Hepatocyte (in vitro differentiated cells): ENCODE results near the gene DLK2. TPM values are rescaled to one million over a fixed set of nuclear protein-coding genes. Genes with fewer than 3 reads are reported as not detected.
A peak's percentile ranks its signal among the peaks of the same experiment; 100 is the strongest.

Experiments used
- DNase-seq: peaks from one replicate; pipeline ENCODE4 v3.0.0-alpha.2; 2016; ENCODE audit warnings: low spot score
- H2AFZ ChIP-seq: fragments of 200-600 bp; sonication (generic); 2 replicates; pipeline ENCODE4 v1.6.0; 2016; ENCODE audit warnings: antibody characterized with exemption, mild to moderate bottlenecking
- H3K27ac ChIP-seq: fragments of 200-600 bp; sonication (generic); 2 replicates; pipeline ENCODE4 v1.5.1; 2016; ENCODE audit warnings: mild to moderate bottlenecking
- H3K27me3 ChIP-seq: fragments of 200-600 bp; sonication (generic); 2 replicates; pipeline ENCODE4 v1.6.1; 2016
- H3K36me3 ChIP-seq: fragments of 200-600 bp; sonication (generic); replicated peaks from 2 replicates; pipeline ENCODE4 v1.5.1; 2016; ENCODE audit warnings: low read depth; ENCODE audit not compliant: insufficient read depth
- H3K4me1 ChIP-seq: fragments of 200-600 bp; sonication (generic); 2 replicates; pipeline ENCODE4 v1.5.1; 2016; ENCODE audit warnings: mild to moderate bottlenecking, moderate library complexity; ENCODE audit not compliant: insufficient read depth
- H3K4me2 ChIP-seq: fragments of 200-600 bp; sonication (generic); 2 replicates; pipeline ENCODE4 v1.6.0; 2016
- H3K4me3 ChIP-seq: fragments of 200-600 bp; sonication (generic); 2 replicates; pipeline ENCODE4 v1.5.1; 2016; ENCODE audit warnings: mild to moderate bottlenecking
- H3K79me2 ChIP-seq: fragments of 200-600 bp; sonication (generic); 2 replicates; pipeline ENCODE4 v1.6.0; 2017; ENCODE audit warnings: mild to moderate bottlenecking
- H3K9me2 ChIP-seq: fragments of 200-600 bp; sonication (generic); replicated peaks from 2 replicates; pipeline ENCODE4 v1.6.0; 2017; ENCODE audit warnings: mild to moderate bottlenecking; ENCODE audit not compliant: insufficient read depth
- H3K9me3 ChIP-seq: fragments of 200-600 bp; sonication (generic); 2 replicates; pipeline ENCODE4 v1.5.1; 2016; ENCODE audit warnings: low read depth, mild to moderate bottlenecking
- H4K20me1 ChIP-seq: fragments of 200-600 bp; sonication (generic); 2 replicates; pipeline ENCODE4 v1.6.0; 2016; ENCODE audit warnings: mild to moderate bottlenecking; ENCODE audit not compliant: insufficient read depth, poor library complexity, severe bottlenecking
- CTCF ChIP-seq: fragments of 200-600 bp; sonication (generic); IDR thresholded peaks from 2 replicates; pipeline ENCODE4 v1.5.1; 2016; ENCODE audit warnings: antibody characterized with exemption, mild to moderate bottlenecking; ENCODE audit not compliant: poor library complexity
- EZH2 ChIP-seq: fragments of 200-600 bp; sonication (generic); IDR thresholded peaks from 2 replicates; pipeline ENCODE4 v1.6.1; 2016; ENCODE audit warnings: antibody characterized with exemption, mild to moderate bottlenecking, borderline replicate concordance
- EZH2phosphoT487 ChIP-seq: fragments of 200-600 bp; sonication (generic); IDR thresholded peaks from one replicate; pipeline ENCODE4 v1.6.1; 2018; ENCODE audit warnings: antibody characterized with exemption, mild to moderate bottlenecking, low read depth, moderate library complexity; ENCODE audit not compliant: unreplicated experiment, severe bottlenecking
- WGBS: methylation state at CpG from one replicate; pipeline ENCODE4 v1.1.6; 2016; ENCODE audit warnings: low lambda C conversion rate; ENCODE audit errors: missing lambda C conversion rate; 5-methylcytosine and 5-hydroxymethylcytosine counted together
- polyA plus RNA-seq: library from polyadenylated mRNA; unstranded; fragments of >200 nt; fragmentation: Nextera tagmentation; extraction: Ambion mirVana; gene quantifications from 2 replicates; pipeline ENCODE4 v1.2.1, GENCODE V29; 2016
- total RNA-seq: library from RNA; depleted of rRNA; stranded (reverse); fragments of >200 nt; gene quantifications from 2 replicates; pipeline ENCODE4 v1.2.3, GENCODE V29; 2014

Gene DLK2
- total and polyA plus RNA-seq, 2 experiments from 2014 or later, result 0.33 to 1.8 TPM

GRCh38 chr6:43496370-43497128 lies 41.2 kb upstream of the DLK2 start:
- Histone ChIP-seq H3K4me1 (peaks cover 46% of the 10 kb centered on the region), H2AFZ (no peak overlapping the region), H3K9me2 (no peaks in the 10 kb centered on the region), H3K9me3 (no peaks in the 10 kb centered on the region), H3K27ac (peak overlapping the region; percentile 55), H3K36me3 (no peaks in the 10 kb centered on the region), H4K20me1 (peaks cover 30% of the 10 kb centered on the region), H3K4me2 (peak overlapping the region; percentile 62), H3K4me3 (no peak overlapping the region), H3K27me3 (no peaks in the 10 kb centered on the region), H3K79me2 (peaks cover 17% of the 10 kb centered on the region)
- 52% methylated on average over 18 of the region's 18 CpGs for WGBS
- peak; percentile 71 for DNase-seq
- peak; percentile 63 for TF ChIP-seq CTCF
- no peak for TF ChIP-seq EZH2
- no peak for TF ChIP-seq EZH2phosphoT487

GRCh38 chr6:43495409-43495941 lies 40.1 kb upstream of the DLK2 start:
- H3K36me3 ChIP-seq, result no peaks in the 10 kb centered on the region
- peaks cover 47% of the 10 kb centered on the region for H3K4me1 ChIP-seq
- H4K20me1 ChIP-seq, result peaks cover 30% of the 10 kb centered on the region
- H3K4me3 ChIP-seq, result no peak overlapping the region
- H3K4me2 ChIP-seq, result no peak overlapping the region
- H3K9me2 ChIP-seq, result no peaks in the 10 kb centered on the region
- TF ChIP-seq CTCF, result no peak
- TF ChIP-seq EZH2, result no peak
- no peak for TF ChIP-seq EZH2phosphoT487
- WGBS, result 86% methylated on average over 4 of the region's 4 CpGs
- peak overlapping the region; percentile 55 for H3K27ac ChIP-seq
- no peaks in the 10 kb centered on the region for H3K9me3 ChIP-seq
- H3K27me3 ChIP-seq, result no peaks in the 10 kb centered on the region
- no peak overlapping the region for H2AFZ ChIP-seq
- peaks cover 17% of the 10 kb centered on the region for H3K79me2 ChIP-seq
- no peak for DNase-seq

GRCh38 chr6:43494766-43495165 lies 39.4 kb upstream of the DLK2 start:
- no peak overlapping the region for H3K4me2 ChIP-seq
- peaks cover 30% of the 10 kb centered on the region for H4K20me1 ChIP-seq
- H3K4me3 ChIP-seq, result no peak overlapping the region
- no peak for TF ChIP-seq EZH2phosphoT487
- TF ChIP-seq CTCF, result no peak
- no peak for TF ChIP-seq EZH2
- no peaks in the 10 kb centered on the region for H3K36me3 ChIP-seq
- H3K27me3 ChIP-seq, result no peaks in the 10 kb centered on the region
- no peak for DNase-seq
- no peaks in the 10 kb centered on the region for H3K9me2 ChIP-seq
- H3K9me3 ChIP-seq, result no peaks in the 10 kb centered on the region
- H3K79me2 ChIP-seq, result peaks cover 23% of the 10 kb centered on the region
- H3K27ac ChIP-seq, result peak overlapping the region; percentile 3
- peaks cover 47% of the 10 kb centered on the region for H3K4me1 ChIP-seq
- H2AFZ ChIP-seq, result no peak overlapping the region
- 96% methylated on average over 4 of the region's 4 CpGs for WGBS
